HCT116 (cell line): ENCODE results near the gene ARHGAP10. TPM values are rescaled to one million over a fixed set of nuclear protein-coding genes. Genes with fewer than 3 reads are reported as not detected.

Experiments
- ATAC-seq: fragments of 200-7000 bp; cut with Tn5 transposase; 2 replicates; pipeline ENCODE4 v1.9.1; 2020; ENCODE audit warnings: mild to moderate bottlenecking, moderate library complexity
- BruUV-seq: library from RNA; stranded (reverse); fragments of 400-500 nt; replicated peaks from 2 replicates; lab custom pipeline; 2021; lab: Mats Ljungman, UMichigan
- CTCF ChIA-PET: fragments of 300-600 bp; sonication (Branson Sonifier 250); formaldehyde crosslinking; loops from one replicate; lab custom pipeline; 2021; ENCODE audit warnings: antibody characterized with exemption; lab: Charles Lee
- POLR2A ChIA-PET: fragments of 300-600, 350-600 bp; sonication (Branson Sonifier 250); formaldehyde crosslinking; loops from one replicate; lab custom pipeline; 2021; ENCODE audit warnings: antibody characterized with exemption; lab: Charles Lee
- RAD21 ChIA-PET, 2 experiments: fragments of 300-600 bp; sonication (Branson Sonifier 250); formaldehyde crosslinking; loops; one replicate each; lab custom pipeline; 2023; ENCODE audit warnings: low total read pairs in 2 of 2; ENCODE audit not compliant: uncharacterized antibody in 2 of 2, unreplicated experiment in 2 of 2, low non-redundant PET in 1 of 2; lab: Charles Lee
- DNase-seq: peaks from one replicate; pipeline ENCODE4 v3.0.0-alpha.2; 2010; ENCODE audit warnings: low read depth, low spot score
- H2AFZ ChIP-seq: fragments of 200-600 bp; shearing (Covaris generic), sonication (generic); 2 replicates; pipeline ENCODE4 v1.6.1; 2017; ENCODE audit warnings: low read depth, mixed run types, mixed read lengths, antibody characterized with exemption, low read length; ENCODE audit not compliant: poor library complexity, severe bottlenecking
- H3K27ac ChIP-seq: 2 replicates; pipeline ENCODE4 v1.5.1; 2012; ENCODE audit warnings: low read depth, low read length
- H3K27me3 ChIP-seq: fragments of 200-600 bp; sonication (generic); 2 replicates; pipeline ENCODE4 v1.6.1; 2016; ENCODE audit warnings: mixed run types, low read length, mixed read lengths; ENCODE audit not compliant: insufficient read depth
- H3K36me3 ChIP-seq, 2 experiments: fragments of 200-500 bp in 1 of 2; fragments of 200-600 bp in 1 of 2; sonication (Bioruptor generic) in 1 of 2; sonication (generic) in 1 of 2; 2 replicates each; pipeline versions ENCODE4 v1.5.1 to v1.6.1; 2014 to 2016; ENCODE audit warnings: low read length in 2 of 2, inconsistent platforms in 1 of 2, mixed read lengths in 1 of 2, mixed run types in 1 of 2; ENCODE audit not compliant: insufficient read depth in 2 of 2, control insufficient read depth in 1 of 2
- H3K4me1 ChIP-seq, 2 experiments: fragments of 200-600 bp in 1 of 2; sonication (generic) in 1 of 2; 2 replicates each; pipeline versions ENCODE4 v1.5.1 to v1.6.1; 2012 to 2017; ENCODE audit warnings: low read length in 2 of 2, inconsistent platforms in 1 of 2, mild to moderate bottlenecking in 1 of 2, mixed read lengths in 1 of 2, mixed run types in 1 of 2, moderate library complexity in 1 of 2; ENCODE audit not compliant: insufficient read depth in 2 of 2, control insufficient read depth in 1 of 2
- H3K4me2 ChIP-seq: fragments of 200-600 bp; sonication (generic); 2 replicates; pipeline ENCODE4 v1.6.1; 2017; ENCODE audit warnings: mixed run types, low read length, mixed read lengths
- H3K4me3 ChIP-seq, 2 experiments: fragments of 200-600 bp in 1 of 2; sonication (generic) in 1 of 2; replicated peaks in 1 of 2; 2 replicates each; pipeline ENCODE4 v1.5.1; 2011 to 2016; ENCODE audit warnings: low read length in 2 of 2, control low read depth in 1 of 2, low read depth in 1 of 2, mild to moderate bottlenecking in 1 of 2, mixed read lengths in 1 of 2, mixed run types in 1 of 2
- H3K79me2 ChIP-seq: fragments of 200-600 bp; sonication (generic); 2 replicates; pipeline ENCODE4 v1.6.1; 2017; ENCODE audit warnings: mild to moderate bottlenecking, mixed run types, low read length, moderate library complexity, mixed read lengths; ENCODE audit not compliant: insufficient read depth
- H3K9ac ChIP-seq: fragments of 200-600 bp; sonication (generic); 2 replicates; pipeline ENCODE4 v1.6.1; 2016; ENCODE audit warnings: low read length, mixed read lengths
- H3K9me2 ChIP-seq: fragments of 200-600 bp; sonication (generic), shearing (Covaris generic); 2 replicates; pipeline ENCODE4 v1.6.1; 2017; ENCODE audit warnings: mixed run types, mild to moderate bottlenecking, moderate library complexity; ENCODE audit not compliant: insufficient read depth
- H3K9me3 ChIP-seq, 2 experiments: fragments of 200-500 bp in 1 of 2; fragments of 200-600 bp in 1 of 2; sonication (Bioruptor generic) in 1 of 2; sonication (generic) in 1 of 2; 2 replicates each; pipeline ENCODE4 v1.6.1; 2014 to 2017; ENCODE audit warnings: low read length in 2 of 2, mixed read lengths in 2 of 2, inconsistent platforms in 1 of 2, low read depth in 1 of 2, mild to moderate bottlenecking in 1 of 2, mixed run types in 1 of 2, moderate library complexity in 1 of 2; ENCODE audit not compliant: control insufficient read depth in 1 of 2, insufficient read depth in 1 of 2
- H4K20me1 ChIP-seq: fragments of 200-600 bp; sonication (generic), shearing (Covaris generic); 2 replicates; pipeline ENCODE4 v1.6.1; 2017; ENCODE audit warnings: mixed run types, mild to moderate bottlenecking, moderate library complexity; ENCODE audit not compliant: insufficient read depth
- CBX3 ChIP-seq: IDR thresholded peaks from 2 replicates; pipeline ENCODE4 v1.6.1; 2012; ENCODE audit warnings: low read depth
- CEBPB ChIP-seq: IDR thresholded peaks from 2 replicates; pipeline ENCODE4 v1.6.1; 2012; ENCODE audit warnings: low read depth
- CTCF ChIP-seq, 3 experiments: fragments of 200-600 bp in 1 of 3; sonication (generic) in 1 of 3; IDR thresholded peaks in 2 of 3; conservative IDR thresholded peaks in 1 of 3; 2 replicates each; pipeline ENCODE4 v1.5.1; 2012 to 2017; ENCODE audit warnings: low read depth in 2 of 3, low read length in 2 of 3, antibody characterized with exemption in 1 of 3, borderline replicate concordance in 1 of 3, control low read depth in 1 of 3, mild to moderate bottlenecking in 1 of 3, mixed read lengths in 1 of 3, mixed run types in 1 of 3, moderate library complexity in 1 of 3; ENCODE audit not compliant: insufficient read depth in 1 of 3
- EGR1 ChIP-seq: IDR thresholded peaks from 2 replicates; pipeline ENCODE4 v1.6.1; 2012; ENCODE audit warnings: low read depth
- EZH2 ChIP-seq: fragments of 200-600 bp; sonication (generic); IDR thresholded peaks from 2 replicates; pipeline ENCODE4 v1.6.1; 2017; ENCODE audit warnings: antibody characterized with exemption, mixed run types
- EZH2phosphoT487 ChIP-seq: fragments of 200-600 bp; IDR thresholded peaks from 2 replicates; pipeline ENCODE4 v1.6.1; 2018; ENCODE audit warnings: antibody characterized with exemption, borderline replicate concordance
- FOSL1 ChIP-seq: IDR thresholded peaks from 2 replicates; pipeline ENCODE4 v1.6.1; 2012; ENCODE audit warnings: low read depth
- JUND ChIP-seq: IDR thresholded peaks from 2 replicates; pipeline ENCODE4 v1.6.1; 2012
- POLR2AphosphoS5 ChIP-seq: IDR thresholded peaks from 2 replicates; pipeline ENCODE4 v1.6.1; 2011; ENCODE audit warnings: mild to moderate bottlenecking, low read depth, low read length, moderate library complexity
- RAD21 ChIP-seq: IDR thresholded peaks from 2 replicates; pipeline ENCODE4 v1.6.1; 2012; ENCODE audit warnings: low read depth, mild to moderate bottlenecking
- REST ChIP-seq: IDR thresholded peaks from 2 replicates; pipeline ENCODE4 v1.6.1; 2012; ENCODE audit warnings: low read depth
- SIN3A ChIP-seq: IDR thresholded peaks from 2 replicates; pipeline ENCODE4 v1.6.1; 2012; ENCODE audit warnings: low read depth
- SP1 ChIP-seq: IDR thresholded peaks from 2 replicates; pipeline ENCODE4 v1.6.1; 2012; ENCODE audit warnings: low read depth
- SRF ChIP-seq: IDR thresholded peaks from 2 replicates; pipeline ENCODE4 v1.6.1; 2012; ENCODE audit warnings: low read depth
- YY1 ChIP-seq: IDR thresholded peaks from 2 replicates; pipeline ENCODE4 v1.6.1; 2011; ENCODE audit warnings: low read length, low read depth, moderate library complexity, mild to moderate bottlenecking; ENCODE audit not compliant: insufficient replicate concordance; ENCODE audit errors: extremely low read depth
- ZFX ChIP-seq: fragments of 450-650 bp; IDR thresholded peaks from 2 replicates; pipeline ENCODE4 v1.6.1; 2017
- ZNF274 ChIP-seq: fragments of 200-500 bp; sonication (Bioruptor generic); IDR thresholded peaks from 2 replicates; pipeline ENCODE4 v1.6.1; 2014; ENCODE audit warnings: mild to moderate bottlenecking, low read depth, low read length, inconsistent platforms
- intact Hi-C: fragments of 100-400 bp; cut with micrococcal nuclease; formaldehyde crosslinking; loops from 2 replicates; pipeline ENCODE4 v1.10.0; 2022
- total RNA-seq: library from RNA; stranded (reverse); gene quantifications from one replicate; pipeline ENCODE4 v1.2.1, GENCODE V29; 2021; ENCODE audit not compliant: unreplicated experiment
- TF ChIP-seq, protein P1 (sequence below): IDR thresholded peaks from 2 replicates; pipeline ENCODE4 v1.6.1; 2012
- TF ChIP-seq, protein P2 (sequence below): IDR thresholded peaks from 2 replicates; pipeline ENCODE4 v1.6.1; 2012
- TF ChIP-seq, protein P3 (sequence below): IDR thresholded peaks from 2 replicates; pipeline ENCODE4 v1.6.1; 2011; ENCODE audit warnings: mild to moderate bottlenecking, low read length, moderate library complexity; ENCODE audit not compliant: insufficient replicate concordance; ENCODE audit errors: extremely low read depth

Gene ARHGAP10
- total RNA-seq, 1 experiment from 2014 or later, result 24.7 TPM

GRCh38 chr4:148071009-148071408 is 339.1 kb downstream of the ARHGAP10 start:
- intact Hi-C loops, result no loop called here

More at GRCh38 chr4:148071009-148071408, 339.1 kb downstream of the ARHGAP10 start:
- H4K20me1 ChIP-seq, result no peaks in the 10 kb centered on the region
- ChIA-PET RAD21 (no interaction called here), CTCF (no interaction called here), POLR2A (no interaction called here)
- ATAC-seq, result no peak
- DNase-seq, result no peak
- H3K9me2 ChIP-seq, result no peaks in the 10 kb centered on the region
- no peak overlapping the region for H2AFZ ChIP-seq
- H3K79me2 ChIP-seq, result no peaks in the 10 kb centered on the region
- H3K4me3 ChIP-seq, result no peak overlapping the region
- H3K4me1 ChIP-seq, result no peaks in the 10 kb centered on the region
- no peak overlapping the region for H3K9ac ChIP-seq
- H3K36me3 ChIP-seq, result no peaks in the 10 kb centered on the region; a peak in 1 of 4 replicates
- H3K27me3 ChIP-seq, result no peaks in the 10 kb centered on the region
- no peak overlapping the region for H3K27ac ChIP-seq
- 0 out of 4 replicates have a peak, but pooled peaks cover 0 to 4% of the 10 kb centered on the region in 2 experiments for H3K9me3 ChIP-seq
- no TSS peak for BruUV-seq
- H3K4me2 ChIP-seq, result no peak overlapping the region
- TF ChIP-seq, protein P1, sequence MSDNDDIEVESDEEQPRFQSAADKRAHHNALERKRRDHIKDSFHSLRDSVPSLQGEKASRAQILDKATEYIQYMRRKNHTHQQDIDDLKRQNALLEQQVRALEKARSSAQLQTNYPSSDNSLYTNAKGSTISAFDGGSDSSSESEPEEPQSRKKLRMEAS, result no peak
- no peak for TF ChIP-seq SIN3A
- TF ChIP-seq, protein P2, sequence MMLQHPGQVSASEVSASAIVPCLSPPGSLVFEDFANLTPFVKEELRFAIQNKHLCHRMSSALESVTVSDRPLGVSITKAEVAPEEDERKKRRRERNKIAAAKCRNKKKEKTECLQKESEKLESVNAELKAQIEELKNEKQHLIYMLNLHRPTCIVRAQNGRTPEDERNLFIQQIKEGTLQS, result no peak
- no peak for TF ChIP-seq REST
- TF ChIP-seq CTCF (IDR thresholded peaks at IDR 0.05 in 2 of 3, conservative IDR thresholded peaks at IDR 0.05 in 1 of 3; ENCODE audit: borderline replicate concordance in 1 of 3, insufficient read depth in 1 of 3, low read depth in 2 of 3, low read length in 2 of 3), result no peak
- TF ChIP-seq CBX3, result no peak
- TF ChIP-seq SRF, result no peak
- no peak for TF ChIP-seq RAD21
- TF ChIP-seq JUND, result no peak
- no peak for TF ChIP-seq YY1
- TF ChIP-seq EGR1, result no peak
- TF ChIP-seq, protein P3, sequence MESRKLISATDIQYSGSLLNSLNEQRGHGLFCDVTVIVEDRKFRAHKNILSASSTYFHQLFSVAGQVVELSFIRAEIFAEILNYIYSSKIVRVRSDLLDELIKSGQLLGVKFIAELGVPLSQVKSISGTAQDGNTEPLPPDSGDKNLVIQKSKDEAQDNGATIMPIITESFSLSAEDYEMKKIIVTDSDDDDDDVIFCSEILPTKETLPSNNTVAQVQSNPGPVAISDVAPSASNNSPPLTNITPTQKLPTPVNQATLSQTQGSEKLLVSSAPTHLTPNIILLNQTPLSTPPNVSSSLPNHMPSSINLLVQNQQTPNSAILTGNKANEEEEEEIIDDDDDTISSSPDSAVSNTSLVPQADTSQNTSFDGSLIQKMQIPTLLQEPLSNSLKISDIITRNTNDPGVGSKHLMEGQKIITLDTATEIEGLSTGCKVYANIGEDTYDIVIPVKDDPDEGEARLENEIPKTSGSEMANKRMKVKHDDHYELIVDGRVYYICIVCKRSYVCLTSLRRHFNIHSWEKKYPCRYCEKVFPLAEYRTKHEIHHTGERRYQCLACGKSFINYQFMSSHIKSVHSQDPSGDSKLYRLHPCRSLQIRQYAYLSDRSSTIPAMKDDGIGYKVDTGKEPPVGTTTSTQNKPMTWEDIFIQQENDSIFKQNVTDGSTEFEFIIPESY, result no peak
- no peak for TF ChIP-seq EZH2phosphoT487
- no peak for TF ChIP-seq POLR2AphosphoS5
- TF ChIP-seq SP1, result no peak
- TF ChIP-seq CEBPB, result no peak
- TF ChIP-seq EZH2, result no peak
- TF ChIP-seq ZNF274, result no peak
- TF ChIP-seq ZFX, result no peak
- TF ChIP-seq FOSL1, result no peak
